A673 (cell line): Measurements from ENCODE around the gene TTC3.

Experiments used
- CTCF ChIP-seq: fragments of 300-800, 200-600 bp; sonication (generic); conservative IDR thresholded peaks from 2 replicates; pipeline ENCODE4 v1.5.1; 2017; ENCODE audit warnings: low read depth, mild to moderate bottlenecking, antibody characterized with exemption, low read length, moderate library complexity, mixed read lengths
- EZH2 ChIP-seq: fragments of 200-600 bp; sonication (generic); IDR thresholded peaks from 2 replicates; pipeline ENCODE4 v1.6.1; 2017; ENCODE audit warnings: borderline replicate concordance, low read depth, mild to moderate bottlenecking, mixed read lengths, antibody characterized with exemption, low read length; ENCODE audit not compliant: poor library complexity, severe bottlenecking

- no peak for TF ChIP-seq CTCF
- no peak for TF ChIP-seq EZH2
Observed at GRCh38 chr21:37106998-37107397, 33.9 kb downstream of the TTC3 start.
